ENCODE measurements around the gene HERPUD2.

DNA sequence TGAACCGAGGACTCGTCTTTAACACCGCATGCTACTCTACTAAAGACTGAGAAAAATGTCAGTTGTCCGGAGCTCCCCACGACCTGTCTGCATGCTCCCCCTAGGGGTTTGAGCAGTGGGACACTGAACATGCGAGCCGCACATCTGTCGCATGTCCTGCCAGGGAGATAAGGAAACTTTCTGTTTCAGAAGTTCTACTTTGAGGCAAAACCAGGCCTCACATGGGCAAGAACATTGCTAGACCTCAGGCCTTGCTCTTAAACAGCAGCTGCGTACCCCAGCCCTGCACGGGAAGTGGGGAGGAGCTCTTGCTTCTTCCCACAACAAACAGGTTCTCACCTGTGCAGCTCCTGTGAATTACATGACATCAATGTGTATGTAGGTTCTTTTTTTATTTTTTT is 30.3 kb upstream of the HERPUD2 start:
- no peak for TF ChIP-seq EZH2 (IDR thresholded peaks at IDR 0.05; ENCODE audit: insufficient read depth, poor library complexity, severe bottlenecking)
- no peak for TF ChIP-seq EZH2phosphoT487 (IDR thresholded peaks at IDR 0.05; ENCODE audit: insufficient read depth, low read depth)
